ENCODE results near the gene DHX35. TPM values are rescaled to one million over a fixed set of nuclear protein-coding genes. Genes with fewer than 3 reads are reported as not detected.
"Not testable (repeated sequence)": the region's sequence is repeated elsewhere in the genome, so short reads cannot be mapped to it uniquely, and the experiment has no call there.

Gene DHX35
- total and polyA plus RNA-seq, 8 donors: 2.2 to 6.8 (median 3.3) TPM

DNA sequence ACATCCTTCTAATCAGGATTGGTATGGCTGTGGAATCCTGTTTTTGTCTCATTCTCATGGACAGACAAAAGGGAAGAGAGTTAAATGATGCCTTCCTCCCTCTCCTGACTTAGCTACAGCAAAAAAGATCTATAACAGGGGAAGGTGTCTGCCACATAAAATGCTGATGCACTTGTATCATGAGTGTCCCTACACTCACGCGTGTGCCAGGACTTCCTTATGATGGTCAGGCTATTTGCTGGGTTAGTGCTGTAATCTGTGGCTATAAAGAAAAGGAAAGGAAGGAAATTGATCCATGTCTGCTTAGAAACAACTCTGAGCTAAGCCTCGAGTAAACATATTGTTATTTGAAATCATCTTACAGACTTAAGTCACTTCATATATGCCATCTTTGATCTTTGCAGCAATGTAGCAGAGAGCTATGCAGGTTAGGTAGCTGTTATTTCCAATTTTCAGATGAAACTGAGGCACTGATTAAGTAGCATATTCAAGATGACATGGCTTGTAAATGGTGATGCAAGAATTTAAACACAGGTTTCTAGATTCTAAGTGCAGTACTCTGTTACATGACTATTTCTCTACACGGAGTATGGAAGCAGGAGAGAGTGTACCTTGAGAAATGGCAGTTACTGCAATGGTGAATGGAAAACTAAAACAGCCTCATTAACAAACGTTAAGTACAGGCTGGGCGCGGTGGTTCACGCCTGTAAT, 8.4 kb upstream of the DHX35 start:
- TF ChIP-seq, protein P1, sequence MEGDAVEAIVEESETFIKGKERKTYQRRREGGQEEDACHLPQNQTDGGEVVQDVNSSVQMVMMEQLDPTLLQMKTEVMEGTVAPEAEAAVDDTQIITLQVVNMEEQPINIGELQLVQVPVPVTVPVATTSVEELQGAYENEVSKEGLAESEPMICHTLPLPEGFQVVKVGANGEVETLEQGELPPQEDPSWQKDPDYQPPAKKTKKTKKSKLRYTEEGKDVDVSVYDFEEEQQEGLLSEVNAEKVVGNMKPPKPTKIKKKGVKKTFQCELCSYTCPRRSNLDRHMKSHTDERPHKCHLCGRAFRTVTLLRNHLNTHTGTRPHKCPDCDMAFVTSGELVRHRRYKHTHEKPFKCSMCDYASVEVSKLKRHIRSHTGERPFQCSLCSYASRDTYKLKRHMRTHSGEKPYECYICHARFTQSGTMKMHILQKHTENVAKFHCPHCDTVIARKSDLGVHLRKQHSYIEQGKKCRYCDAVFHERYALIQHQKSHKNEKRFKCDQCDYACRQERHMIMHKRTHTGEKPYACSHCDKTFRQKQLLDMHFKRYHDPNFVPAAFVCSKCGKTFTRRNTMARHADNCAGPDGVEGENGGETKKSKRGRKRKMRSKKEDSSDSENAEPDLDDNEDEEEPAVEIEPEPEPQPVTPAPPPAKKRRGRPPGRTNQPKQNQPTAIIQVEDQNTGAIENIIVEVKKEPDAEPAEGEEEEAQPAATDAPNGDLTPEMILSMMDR (IDR thresholded peaks at IDR 0.05): no peak
- 82 to 93% methylated on average over 8 of the region's 8 CpGs for WGBS, 2 donors
- H3K4me1 ChIP-seq: no peaks in the 10 kb centered on the region
- no peak for ATAC-seq
- no peaks in the 10 kb centered on the region for H3K9me3 ChIP-seq
- DNase-seq: no peak
- no peaks in the 10 kb centered on the region for H3K36me3 ChIP-seq
- H3K27ac ChIP-seq: no peak overlapping the region
- no peak for FAIRE-seq
- H3K4me3 ChIP-seq: no peak overlapping the region
- intact Hi-C loops (cut with DNase I): loop anchor here in 1 of 3 donors (5.0 kb wide), 1 partner anchor 186 kb away; no protein-coding TSS in a partner anchor
- no peaks in the 10 kb centered on the region for H3K27me3 ChIP-seq

DNA sequence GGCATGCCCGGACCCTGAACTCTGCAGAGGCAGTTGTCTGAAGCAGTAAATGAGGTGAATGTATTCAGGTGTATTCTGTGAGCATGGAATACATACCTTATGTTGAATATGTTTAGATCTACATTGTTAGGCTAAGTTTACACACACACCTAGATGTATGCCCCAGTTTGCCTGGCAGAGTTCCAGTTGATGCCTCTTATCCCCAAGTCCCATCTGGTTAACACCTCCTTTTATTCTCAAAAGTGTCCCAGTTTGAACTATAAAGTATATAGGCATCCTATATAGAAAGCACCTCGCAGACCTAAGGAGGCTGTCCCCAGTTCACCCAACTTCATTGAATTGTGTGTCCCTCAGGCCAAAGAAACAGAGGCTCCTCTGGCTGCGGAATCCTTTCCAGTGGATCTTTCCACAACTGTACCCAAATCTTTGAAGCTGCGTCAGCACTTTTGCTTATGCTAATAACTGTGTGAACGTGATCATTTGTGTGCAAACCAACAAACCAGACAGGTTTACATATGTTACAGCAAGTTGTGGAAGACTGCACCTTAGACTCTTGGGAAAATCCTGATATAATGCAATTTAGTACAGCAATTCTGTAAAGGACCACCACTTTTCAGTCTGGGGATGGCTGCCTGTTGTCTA, 4.8 kb upstream of the DHX35 start:
- no peak overlapping the region for H3K27ac ChIP-seq
- intact Hi-C loops (cut with DNase I): no loop called here
- no peak for FAIRE-seq
- no peak overlapping the region for H3K4me3 ChIP-seq
- DNase-seq: no peak
- H3K9me3 ChIP-seq: no peaks in the 10 kb centered on the region
- 88 to 90% methylated on average over 5 of the region's 5 CpGs for WGBS, 2 donors
- H3K27me3 ChIP-seq: no peaks in the 10 kb centered on the region
- TF ChIP-seq, protein P1 (IDR thresholded peaks at IDR 0.05): no peak
- no peaks in the 10 kb centered on the region for H3K4me1 ChIP-seq
- ATAC-seq: no peak
- H3K36me3 ChIP-seq: no peaks in the 10 kb centered on the region

DNA sequence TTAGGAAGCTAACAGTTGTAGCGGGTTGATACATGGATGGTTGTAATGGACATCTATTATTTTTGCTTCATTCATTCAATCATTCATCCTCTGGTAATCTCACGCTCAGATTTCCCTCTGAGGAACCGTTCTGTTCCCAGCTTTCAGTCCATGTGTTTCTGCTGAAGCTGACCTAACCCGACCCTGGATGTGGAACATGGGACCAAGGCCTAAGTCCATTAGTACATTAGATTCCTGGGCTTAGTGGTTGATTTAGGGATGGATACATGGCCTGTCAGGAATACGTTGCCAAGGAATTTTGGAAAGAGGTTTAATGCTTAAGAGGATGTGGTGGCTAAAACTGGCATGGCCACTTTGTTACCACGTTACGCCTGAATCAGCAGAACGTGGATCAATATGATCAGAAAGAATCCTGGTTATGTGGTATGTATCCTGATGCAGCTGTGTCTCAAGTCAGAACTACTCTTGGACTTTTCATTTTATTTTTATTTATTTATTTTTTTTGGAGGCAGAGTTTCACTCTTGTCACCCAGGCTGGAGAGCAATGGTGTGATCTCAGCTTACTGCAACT, 4.1 kb upstream of the DHX35 start:
- no peak overlapping the region for H3K4me3 ChIP-seq
- no peaks in the 10 kb centered on the region for H3K9me3 ChIP-seq
- H3K27me3 ChIP-seq: no peaks in the 10 kb centered on the region
- TF ChIP-seq, protein P1 (IDR thresholded peaks at IDR 0.05): no peak
- H3K4me1 ChIP-seq: peaks cover 0 to 2% (median 1%) of the 10 kb centered on the region in 3 donors
- 84% methylated on average over 8 of the region's 8 CpGs for WGBS, 2 donors
- FAIRE-seq (no peak), DNase-seq (no peak), ATAC-seq (no peak)
- no peaks in the 10 kb centered on the region for H3K36me3 ChIP-seq
- no peak overlapping the region for H3K27ac ChIP-seq
- intact Hi-C loops (cut with DNase I): no loop called here

DNA sequence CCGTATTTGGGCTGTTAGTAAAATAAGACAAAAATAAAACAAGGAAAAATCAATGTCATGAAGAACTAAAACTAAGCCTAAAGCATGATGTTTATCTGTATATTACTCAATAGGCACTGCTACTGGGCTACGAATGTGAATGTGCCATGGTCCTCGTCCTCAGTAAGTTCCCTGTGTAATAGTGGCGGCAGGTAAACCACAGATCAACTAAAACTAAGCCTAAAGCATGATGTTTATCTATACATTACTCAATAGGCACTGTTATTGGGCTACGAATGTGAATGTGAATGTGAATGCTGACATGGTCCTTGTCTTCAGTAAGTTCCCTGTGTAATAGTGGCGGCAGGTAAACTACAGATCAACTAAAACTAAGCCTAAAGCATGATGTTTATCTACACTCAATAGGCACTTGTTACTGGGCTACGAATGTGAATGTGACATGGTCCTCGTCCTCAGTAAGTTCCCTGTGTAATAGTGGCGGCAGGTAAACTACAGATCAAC, 1.9 kb upstream of the DHX35 start:
- H3K4me3 ChIP-seq; H3K9me3 ChIP-seq; ATAC-seq; H3K27ac ChIP-seq; H3K27me3 ChIP-seq; FAIRE-seq; H3K4me1 ChIP-seq; intact Hi-C loops (cut with DNase I); H3K36me3 ChIP-seq; DNase-seq: not testable (repeated sequence)
- 91 to 95% methylated on average over 9 of the region's 9 CpGs for WGBS, 2 donors

DNA sequence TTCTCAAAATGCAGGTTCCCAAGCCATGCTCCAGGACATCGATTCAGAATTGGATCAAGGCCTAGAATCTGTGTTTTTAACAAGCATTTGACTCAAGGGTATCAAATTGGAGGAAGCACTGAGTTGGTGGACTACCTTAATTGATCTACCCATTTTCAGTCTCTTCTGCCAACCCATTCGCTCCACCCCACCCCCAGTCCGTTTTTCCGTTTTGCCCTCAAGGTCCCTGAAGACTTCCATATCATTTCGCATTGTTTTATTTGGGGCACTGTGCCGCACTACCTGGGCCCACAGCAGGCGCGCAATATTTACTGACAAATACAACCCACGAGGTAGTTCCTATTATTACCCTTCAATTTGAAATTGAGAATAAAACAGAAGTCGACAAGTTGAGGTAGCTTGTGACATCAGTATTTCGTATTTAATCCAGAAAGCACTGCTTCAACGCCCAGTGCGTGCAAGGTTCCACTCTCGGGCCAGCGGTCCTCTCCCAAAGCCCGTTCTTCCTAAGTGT, 557 bp upstream of the DHX35 start:
- FAIRE-seq (no peak), DNase-seq (peak in 1 of 6 donors; percentile 3), ATAC-seq (no peak)
- peaks cover 0 to 9% (median 7%) of the 10 kb centered on the region in 3 donors for H3K4me1 ChIP-seq
- H3K9me3 ChIP-seq: no peaks in the 10 kb centered on the region
- peak overlapping the region; percentile 48 to 76 (median 64) for H3K27ac ChIP-seq
- no peaks in the 10 kb centered on the region for H3K27me3 ChIP-seq
- no peaks in the 10 kb centered on the region for H3K36me3 ChIP-seq
- peak overlapping the region; percentile 85 to 100 (median 95) for H3K4me3 ChIP-seq
- intact Hi-C loops (cut with DNase I): no loop called here
- TF ChIP-seq, protein P1 (IDR thresholded peaks at IDR 0.05): no peak
- whole genome bisulfite sequencing, 2 donors: 8% methylated on average over 16 of the region's 16 CpGs
